Activated CD8-positive, alpha-beta memory T cell treated with anti-CD3 and anti-CD28 coated beads, Interleukin-2, amount 10 ng/mL, durations not matched to agents 7 days and 5 days (primary cell): ENCODE data around the gene ZNF33A. TPM values are rescaled to one million over a fixed set of nuclear protein-coding genes. Genes with fewer than 3 reads are reported as not detected.
"Not testable (repeated sequence)": the region's sequence is repeated elsewhere in the genome, so short reads cannot be mapped to it uniquely, and the experiment has no call there.

Source experiments
- ATAC-seq: fragments of 150-1000 bp; cut with Tn5 transposase; one replicate; pipeline ENCODE4 v1.10.0; 2021; ENCODE audit warnings: moderate library complexity
- CTCF ChIA-PET: fragments of 350-600 bp; sonication (Branson Sonifier 250); formaldehyde crosslinking; loops from one replicate; lab custom pipeline; 2021; ENCODE audit warnings: antibody characterized with exemption; lab: Charles Lee
- DNase-seq: peaks from one replicate; pipeline ENCODE4 v3.0.0-alpha.2; 2020
- H3K27ac Mint-ChIP-seq: one replicate; pipeline ENCODE4 v1.8.0; 2021; ENCODE audit warnings: mild to moderate bottlenecking, mixed read lengths
- H3K27me3 Mint-ChIP-seq: one replicate; pipeline ENCODE4 v1.8.0; 2021; ENCODE audit warnings: mixed read lengths
- H3K36me3 Mint-ChIP-seq: one replicate; pipeline ENCODE4 v1.8.0; 2021; ENCODE audit warnings: mild to moderate bottlenecking, mixed read lengths
- H3K4me1 Mint-ChIP-seq: one replicate; pipeline ENCODE4 v1.8.0; 2021; ENCODE audit warnings: mixed read lengths
- H3K4me3 Mint-ChIP-seq: one replicate; pipeline ENCODE4 v1.8.0; 2021; ENCODE audit warnings: mild to moderate bottlenecking, moderate library complexity, mixed read lengths
- H3K9me3 Mint-ChIP-seq: one replicate; pipeline ENCODE4 v1.8.0; 2022; ENCODE audit warnings: low read depth, mixed read lengths
- total RNA-seq, 2 experiments: library from RNA; stranded (reverse); gene quantifications; one replicate each; pipeline ENCODE4 v1.2.3, GENCODE V29; 2021

ZNF33A gene
- 10 to 100 TPM; 21.4 to 27.1 TPM for total RNA-seq

- CTCF ChIA-PET: interaction anchor here (1.2 to 1.4 kb wide), 2 partner anchors 33 to 36 kb away, joined by 5 to 9 read pairs; partner anchors contain the start of gene ZNF25
- peak; percentile 87 for ATAC-seq
- H3K4me3 Mint-ChIP-seq: peak within 1 kb of the TSS; percentile 87
- no peaks in the 10 kb centered on the region for H3K9me3 Mint-ChIP-seq
- no peaks in the 10 kb centered on the region for H3K27me3 Mint-ChIP-seq
- H3K27ac Mint-ChIP-seq: peak within 1 kb of the TSS; percentile 98
- peaks cover 23% of the 10 kb centered on the region for H3K4me1 Mint-ChIP-seq
- H3K36me3 Mint-ChIP-seq: peaks cover 28% of the 10 kb centered on the region
- DNase-seq: peak; percentile 93
These were observed at the start of gene ZNF33A for GRCh38 chr10:38010119-38010903. Gene ZNF33A (plus strand): TSS chr10:38010675. CDS start chr10:38012342, 1,667 bp downstream.

GRCh38 chr10:37965006-37965405 lies 45.5 kb upstream of the ZNF33A start:
- Mint-ChIP-seq H3K27ac (no peak overlapping the region), H3K9me3 (peaks cover 21% of the 10 kb centered on the region), H3K36me3 (peaks cover 59% of the 10 kb centered on the region), H3K4me3 (no peak overlapping the region), H3K27me3 (no peaks in the 10 kb centered on the region), H3K4me1 (no peaks in the 10 kb centered on the region)
- ATAC-seq (no peak), DNase-seq (no peak)
- CTCF ChIA-PET: no interaction called here

- no peak overlapping the region for H3K27ac Mint-ChIP-seq
- H3K27me3 Mint-ChIP-seq: no peaks in the 10 kb centered on the region
- H3K4me3 Mint-ChIP-seq: no peak overlapping the region
- H3K9me3 Mint-ChIP-seq: peaks cover 4% of the 10 kb centered on the region
- peaks cover 49% of the 10 kb centered on the region for H3K36me3 Mint-ChIP-seq
- no peak for ATAC-seq
- CTCF ChIA-PET: no interaction called here
- peaks cover 23% of the 10 kb centered on the region for H3K4me1 Mint-ChIP-seq
- no peak for DNase-seq
These were observed 38.1 kb upstream of the ZNF33A start for GRCh38 chr10:37972396-37972795.

GRCh38 chr10:37975401-37975991 lies 35.0 kb upstream of the ZNF33A start:
- Mint-ChIP-seq H3K4me3 (peak overlapping the region; percentile 90), H3K4me1 (peaks cover 23% of the 10 kb centered on the region), H3K36me3 (peaks cover 25% of the 10 kb centered on the region), H3K27me3 (no peaks in the 10 kb centered on the region), H3K9me3 (peaks cover 1% of the 10 kb centered on the region), H3K27ac (peak overlapping the region; percentile 96)
- CTCF ChIA-PET: interaction anchor here (1.0 to 1.6 kb wide), 3 partner anchors 10 to 118 kb away, joined by 3 to 5 read pairs (median 4); partner anchors contain the start of genes ZNF33A and ZNF37A
- ATAC-seq: no peak
- peak; percentile 45 for DNase-seq

GRCh38 chr10:37976091-37976879 lies 34.2 kb upstream of the ZNF33A start, which contains the start of gene ZNF25:
Gene ZNF25 (minus strand): TSS chr10:37976647. CDS start chr10:37971722, 4,925 bp downstream.
- Mint-ChIP-seq H3K27ac (peak within 1 kb of the TSS; percentile 96), H3K36me3 (peaks cover 21% of the 10 kb centered on the region), H3K27me3 (no peaks in the 10 kb centered on the region), H3K4me3 (peak within 1 kb of the TSS; percentile 90), H3K9me3 (peaks cover 1% of the 10 kb centered on the region), H3K4me1 (peaks cover 23% of the 10 kb centered on the region)
- CTCF ChIA-PET: interaction anchor here (0.7 to 1.7 kb wide), 16 partner anchors 11 to 426 kb away, joined by 3 to 9 read pairs (median 4); partner anchors contain the start of genes ZNF33A and ZNF37A
- ATAC-seq (peak; percentile 90), DNase-seq (peak; percentile 99)

GRCh38 chr10:37976880-37977203 lies 33.6 kb upstream of the ZNF33A start:
- ATAC-seq (no peak), DNase-seq (no peak)
- H3K27me3 Mint-ChIP-seq: no peaks in the 10 kb centered on the region
- peaks cover 1% of the 10 kb centered on the region for H3K9me3 Mint-ChIP-seq
- peak overlapping the region; percentile 96 for H3K27ac Mint-ChIP-seq
- CTCF ChIA-PET: interaction anchor here (0.7 to 1.7 kb wide), 15 partner anchors 10 to 425 kb away, joined by 3 to 9 read pairs (median 4); partner anchors contain the start of gene ZNF33A
- H3K4me3 Mint-ChIP-seq: peak overlapping the region; percentile 90
- peaks cover 23% of the 10 kb centered on the region for H3K4me1 Mint-ChIP-seq
- H3K36me3 Mint-ChIP-seq: peaks cover 18% of the 10 kb centered on the region

GRCh38 chr10:37991655-37992054 lies 18.8 kb upstream of the ZNF33A start:
- H3K4me1 Mint-ChIP-seq: no peaks in the 10 kb centered on the region
- CTCF ChIA-PET: no interaction called here
- H3K27ac Mint-ChIP-seq: no peak overlapping the region
- ATAC-seq (no peak), DNase-seq (no peak)
- H3K4me3 Mint-ChIP-seq: no peak overlapping the region
- H3K9me3 Mint-ChIP-seq: peaks cover 2% of the 10 kb centered on the region
- H3K36me3 Mint-ChIP-seq: no peaks in the 10 kb centered on the region
- H3K27me3 Mint-ChIP-seq: no peaks in the 10 kb centered on the region

GRCh38 chr10:37992083-37992482 lies 18.4 kb upstream of the ZNF33A start:
- no peaks in the 10 kb centered on the region for H3K4me1 Mint-ChIP-seq
- no peak for ATAC-seq

GRCh38 chr10:37998920-37999319 lies 11.6 kb upstream of the ZNF33A start:
- CTCF ChIA-PET, H3K4me3 Mint-ChIP-seq, H3K9me3 Mint-ChIP-seq, H3K36me3 Mint-ChIP-seq, H3K27me3 Mint-ChIP-seq, H3K4me1 Mint-ChIP-seq, H3K27ac Mint-ChIP-seq, DNase-seq, ATAC-seq: not testable (repeated sequence)

More at GRCh38 chr10:37992083-37992482, 18.4 kb upstream of the ZNF33A start:
- Mint-ChIP-seq H3K4me3 (no peak overlapping the region), H3K9me3 (peaks cover 2% of the 10 kb centered on the region), H3K27ac (no peak overlapping the region), H3K27me3 (no peaks in the 10 kb centered on the region), H3K36me3 (no peaks in the 10 kb centered on the region)
- DNase-seq: no peak
- CTCF ChIA-PET: no interaction called here

- H3K36me3 Mint-ChIP-seq, H3K4me3 Mint-ChIP-seq, H3K9me3 Mint-ChIP-seq, DNase-seq, ATAC-seq, CTCF ChIA-PET, H3K4me1 Mint-ChIP-seq, H3K27me3 Mint-ChIP-seq, H3K27ac Mint-ChIP-seq: not testable (repeated sequence)
These were observed 10.0 kb upstream of the ZNF33A start for GRCh38 chr10:38000474-38000873.

- Mint-ChIP-seq H3K4me3 (no peak overlapping the region), H3K36me3 (no peaks in the 10 kb centered on the region), H3K9me3 (no peaks in the 10 kb centered on the region), H3K27me3 (no peaks in the 10 kb centered on the region), H3K4me1 (no peaks in the 10 kb centered on the region), H3K27ac (no peak overlapping the region)
- ATAC-seq (no peak), DNase-seq (no peak)
- CTCF ChIA-PET: interaction anchor here (0.6 to 1.0 kb wide), 2 partner anchors 26 to 92 kb away, joined by 3 to 4 read pairs; no protein-coding TSS in a partner anchor
These were observed 7.4 kb upstream of the ZNF33A start for GRCh38 chr10:38003026-38003425.

- DNase-seq (no peak), ATAC-seq (no peak)
- CTCF ChIA-PET: interaction anchor here (1.0 kb wide), 1 partner anchor 27 kb away, joined by 4 read pairs; no protein-coding TSS in a partner anchor
- no peak overlapping the region for H3K4me3 Mint-ChIP-seq
- no peaks in the 10 kb centered on the region for H3K9me3 Mint-ChIP-seq
- H3K4me1 Mint-ChIP-seq: no peaks in the 10 kb centered on the region
- no peaks in the 10 kb centered on the region for H3K27me3 Mint-ChIP-seq
- H3K36me3 Mint-ChIP-seq: no peaks in the 10 kb centered on the region
- H3K27ac Mint-ChIP-seq: no peak overlapping the region
These were observed 6.9 kb upstream of the ZNF33A start for GRCh38 chr10:38003588-38003987.

- H3K27me3 Mint-ChIP-seq: no peaks in the 10 kb centered on the region
- H3K36me3 Mint-ChIP-seq: peaks cover 6% of the 10 kb centered on the region
- H3K4me3 Mint-ChIP-seq: no peak overlapping the region
- no peak overlapping the region for H3K27ac Mint-ChIP-seq
- ATAC-seq (no peak), DNase-seq (no peak)
- CTCF ChIA-PET: interaction anchor here (1.1 kb wide), 1 partner anchor 31 kb away, joined by 7 read pairs; the partner anchor contains the start of gene ZNF25
- H3K9me3 Mint-ChIP-seq: no peaks in the 10 kb centered on the region
- peaks cover 17% of the 10 kb centered on the region for H3K4me1 Mint-ChIP-seq
These were observed 2.9 kb upstream of the ZNF33A start for GRCh38 chr10:38007551-38007950.
